Measurements from ENCODE around the gene CTRB2.

The CTRB2 gene

GRCh38 chr16:75239542-75240122 is 32.7 kb upstream of the CTRB2 start:
- no peak for TF ChIP-seq ZFX (IDR thresholded peaks at IDR 0.05)
- peak overlapping the region; percentile 74 for H3K27ac ChIP-seq

GRCh38 chr16:75238853-75239541 is 32.0 kb upstream of the CTRB2 start:
- peak overlapping the region; percentile 74 for H3K27ac ChIP-seq
- TF ChIP-seq ZFX (IDR thresholded peaks at IDR 0.05), result peak; percentile 35; the same call in 1 of the 2 replicates
- no peak; the same call in 1 of the 2 replicates for TF ChIP-seq CTCF (conservative IDR thresholded peaks at IDR 0.05)

GRCh38 chr16:75238132-75238852 is 31.3 kb upstream of the CTRB2 start:
- TF ChIP-seq ZFX (IDR thresholded peaks at IDR 0.05) (no peak), CTCF (conservative IDR thresholded peaks at IDR 0.05) (no peak)
- H3K27ac ChIP-seq, result peak overlapping the region; percentile 74

- peak overlapping the region; percentile 74 for H3K27ac ChIP-seq
- TF ChIP-seq ZFX (IDR thresholded peaks at IDR 0.05) (no peak), CTCF (conservative IDR thresholded peaks at IDR 0.05) (no peak)
These were observed 30.6 kb upstream of the CTRB2 start for GRCh38 chr16:75237398-75238131.

GRCh38 chr16:75236736-75237397 is 29.9 kb upstream of the CTRB2 start:
- no peak overlapping the region; the same call in 1 of the 2 replicates for H3K27ac ChIP-seq
- TF ChIP-seq CTCF (conservative IDR thresholded peaks at IDR 0.05) (no peak), ZFX (IDR thresholded peaks at IDR 0.05) (no peak)

GRCh38 chr16:75236232-75236631 is 29.3 kb upstream of the CTRB2 start:
- H3K27ac ChIP-seq, result no peak overlapping the region

More at GRCh38 chr16:75236232-75236631, 29.3 kb upstream of the CTRB2 start:
- TF ChIP-seq ZFX (IDR thresholded peaks at IDR 0.05) (no peak), CTCF (conservative IDR thresholded peaks at IDR 0.05) (no peak)

Data from C4-2B (cell line).